Activated B cell treated with CpG ODN at 0.5 μM for 24 hours (primary cell): ENCODE measurements around the gene TMEM41A. TPM values are rescaled to one million over a fixed set of nuclear protein-coding genes. Genes with fewer than 3 reads are reported as not detected.

Source experiments
- ATAC-seq: fragments of 200-7000 bp; cut with Tn5 transposase; one replicate; pipeline ENCODE4 v1.10.0; 2021; ENCODE audit warnings: low read depth, mild to moderate bottlenecking, moderate library complexity
- CTCF ChIA-PET: fragments of 350-600 bp; sonication (Branson Sonifier 250); formaldehyde crosslinking; loops from one replicate; lab custom pipeline; 2021; ENCODE audit warnings: antibody characterized with exemption; lab: Charles Lee
- POLR2A ChIA-PET: fragments of 350-600 bp; sonication (Branson Sonifier 250); formaldehyde crosslinking; loops from one replicate; lab custom pipeline; 2021; ENCODE audit warnings: antibody characterized with exemption; lab: Charles Lee
- DNase-seq: peaks from one replicate; pipeline ENCODE4 v3.0.0; 2022
- H3K27ac Mint-ChIP-seq: one replicate; pipeline ENCODE4 v1.8.0; 2020; ENCODE audit warnings: mixed read lengths
- H3K27me3 Mint-ChIP-seq: one replicate; pipeline ENCODE4 v1.8.0; 2021; ENCODE audit warnings: mixed read lengths
- H3K36me3 Mint-ChIP-seq: one replicate; pipeline ENCODE4 v1.8.0; 2021; ENCODE audit warnings: low read depth, mixed read lengths
- H3K4me1 Mint-ChIP-seq: one replicate; pipeline ENCODE4 v1.8.0; 2021; ENCODE audit warnings: mixed read lengths
- H3K4me3 Mint-ChIP-seq: one replicate; pipeline ENCODE4 v1.8.0; 2020; ENCODE audit warnings: mild to moderate bottlenecking, mixed read lengths
- H3K9me3 Mint-ChIP-seq: one replicate; pipeline ENCODE4 v1.8.0; 2020; ENCODE audit warnings: mixed read lengths
- CTCF ChIP-seq: fragments of 200-600 bp; IDR thresholded peaks from one replicate; pipeline ENCODE4 v1.8.0; 2022; ENCODE audit warnings: antibody characterized with exemption, mild to moderate bottlenecking
- intact Hi-C: fragments of 100-400 bp; cut with micrococcal nuclease; formaldehyde crosslinking; loops from one replicate; pipeline ENCODE4 v1.15.1; 2024
- total RNA-seq: library from RNA; stranded (reverse); gene quantifications from 2 replicates; pipeline ENCODE4 v1.2.3, GENCODE V29; 2022

Gene TMEM41A
- 20.7 and 23.3 TPM in 2 replicates for total RNA-seq

- intact Hi-C loops, result loop anchor here (1.0 to 5.0 kb wide), 4 partner anchors 61 to 610 kb away; partner anchors contain the start of genes ETV5 and SENP2
- Mint-ChIP-seq H3K4me1 (peaks cover 19% of the 10 kb centered on the region), H3K27ac (peak within 1 kb of the TSS; percentile 73), H3K36me3 (peaks cover 33% of the 10 kb centered on the region), H3K9me3 (peaks cover 3% of the 10 kb centered on the region), H3K4me3 (peak within 1 kb of the TSS; percentile 92), H3K27me3 (no peaks in the 10 kb centered on the region)
- DNase-seq (peak; percentile 86), ATAC-seq (peak; percentile 99)
- ChIA-PET POLR2A (interaction anchor here (1.0 to 1.1 kb wide), 2 partner anchors 37 to 87 kb away, joined by 5 to 8 read pairs; partner anchors contain the start of gene SENP2), CTCF (no interaction called here)
- no peak for TF ChIP-seq CTCF
Observed at GRCh38 chr3:185498503-185499396, at the start of gene TMEM41A. TSS of gene TMEM41A (minus strand) at chr3:185499035. CDS start at chr3:185498961, 74 bp downstream.

GRCh38 chr3:185540695-185541094, 41.9 kb upstream of the TMEM41A start:
- POLR2A ChIA-PET, result no interaction called here

GRCh38 chr3:185539934-185540333, 41.1 kb upstream of the TMEM41A start:
- Mint-ChIP-seq H3K9me3 (no peaks in the 10 kb centered on the region), H3K4me3 (no peak overlapping the region), H3K4me1 (peaks cover 11% of the 10 kb centered on the region), H3K36me3 (no peaks in the 10 kb centered on the region), H3K27me3 (no peaks in the 10 kb centered on the region), H3K27ac (no peak overlapping the region)
- ChIA-PET CTCF (no interaction called here), POLR2A (no interaction called here)
- ATAC-seq, result no peak
- TF ChIP-seq CTCF, result no peak
- intact Hi-C loops, result no loop called here
- DNase-seq, result no peak

More at GRCh38 chr3:185540695-185541094, 41.9 kb upstream of the TMEM41A start:
- Mint-ChIP-seq H3K27ac (no peak overlapping the region), H3K9me3 (no peaks in the 10 kb centered on the region), H3K4me1 (peaks cover 11% of the 10 kb centered on the region), H3K4me3 (no peak overlapping the region), H3K27me3 (no peaks in the 10 kb centered on the region), H3K36me3 (no peaks in the 10 kb centered on the region)
- ATAC-seq (no peak), DNase-seq (no peak)
- intact Hi-C loops, result no loop called here
- CTCF ChIA-PET, result no interaction called here
- TF ChIP-seq CTCF, result no peak

GRCh38 chr3:185537369-185537970, 38.6 kb upstream of the TMEM41A start:
- TF ChIP-seq CTCF, result no peak
- Mint-ChIP-seq H3K4me3 (peak overlapping the region; percentile 17), H3K9me3 (no peaks in the 10 kb centered on the region), H3K4me1 (peaks cover 11% of the 10 kb centered on the region), H3K27ac (peak overlapping the region; percentile 54), H3K36me3 (no peaks in the 10 kb centered on the region), H3K27me3 (no peaks in the 10 kb centered on the region)
- intact Hi-C loops, result no loop called here
- peak; percentile 95 for ATAC-seq
- no peak for DNase-seq
- POLR2A ChIA-PET, result interaction anchor here (1.0 kb wide), 1 partner anchor 49 kb away, joined by 3 read pairs; the partner anchor contains the start of gene SENP2
- CTCF ChIA-PET, result no interaction called here

- POLR2A ChIA-PET, result no interaction called here
- CTCF ChIA-PET, result no interaction called here
- H3K36me3 Mint-ChIP-seq, result no peaks in the 10 kb centered on the region
- no peak overlapping the region for H3K27ac Mint-ChIP-seq
- DNase-seq (no peak), ATAC-seq (no peak)
- H3K4me1 Mint-ChIP-seq, result peaks cover 11% of the 10 kb centered on the region
- no peak for TF ChIP-seq CTCF
- H3K27me3 Mint-ChIP-seq, result no peaks in the 10 kb centered on the region
- no peaks in the 10 kb centered on the region for H3K9me3 Mint-ChIP-seq
- intact Hi-C loops, result no loop called here
- H3K4me3 Mint-ChIP-seq, result no peak overlapping the region
Observed at GRCh38 chr3:185534511-185534910, 35.7 kb upstream of the TMEM41A start.
